Measurements from ENCODE around the gene ZNRF3. TPM values are rescaled to one million over a fixed set of nuclear protein-coding genes. Genes with fewer than 3 reads are reported as not detected.

The ZNRF3 gene
- total RNA-seq, 4 donors from 2014 or later, result 6.1 to 23.2 (median 12.0) TPM

GRCh38 chr22:28989035-28989464 is 105.7 kb downstream of the ZNRF3 start:
- H3K27me3 ChIP-seq, result no peaks in the 10 kb centered on the region
- TF ChIP-seq CTCF (IDR thresholded peaks at IDR 0.05) (no peak), POLR2A (IDR thresholded peaks at IDR 0.05) (no peak)
- H3K27ac ChIP-seq, result peak overlapping the region; percentile 66 to 70
- no peaks in the 10 kb centered on the region for H3K9me3 ChIP-seq
- peak; percentile 54 to 69 for DNase-seq
- no peaks in the 10 kb centered on the region for H3K4me1 ChIP-seq
- no peak overlapping the region for H3K4me3 ChIP-seq
- intact Hi-C loops (cut with DNase I; ENCODE audit: low total_unique reads), result no loop called here
- H3K36me3 ChIP-seq, result no peaks in the 10 kb centered on the region

GRCh38 chr22:28989484-28989883 is 106.1 kb downstream of the ZNRF3 start:
- Histone ChIP-seq H3K27ac (peak overlapping the region; percentile 66 to 70), H3K27me3 (no peaks in the 10 kb centered on the region), H3K36me3 (no peaks in the 10 kb centered on the region), H3K4me3 (no peak overlapping the region), H3K4me1 (no peaks in the 10 kb centered on the region), H3K9me3 (no peaks in the 10 kb centered on the region)
- DNase-seq, result peak; percentile 64 to 78
- intact Hi-C loops (cut with DNase I; ENCODE audit: low total_unique reads), result no loop called here
- TF ChIP-seq POLR2A (IDR thresholded peaks at IDR 0.05) (no peak), CTCF (IDR thresholded peaks at IDR 0.05) (no peak)

GRCh38 chr22:28989912-28990311 is 106.5 kb downstream of the ZNRF3 start:
- Histone ChIP-seq H3K4me3 (no peak overlapping the region), H3K27ac (peak overlapping the region; percentile 66 to 70), H3K4me1 (no peaks in the 10 kb centered on the region), H3K27me3 (no peaks in the 10 kb centered on the region), H3K9me3 (no peaks in the 10 kb centered on the region), H3K36me3 (no peaks in the 10 kb centered on the region)
- TF ChIP-seq CTCF (IDR thresholded peaks at IDR 0.05) (no peak), POLR2A (IDR thresholded peaks at IDR 0.05) (no peak)
- peak; percentile 66 to 72 for DNase-seq
- intact Hi-C loops (cut with DNase I; ENCODE audit: low total_unique reads), result no loop called here

GRCh38 chr22:28992565-28993356 is 109.4 kb downstream of the ZNRF3 start:
- intact Hi-C loops (cut with DNase I; ENCODE audit: low total_unique reads), result no loop called here
- Histone ChIP-seq H3K36me3 (no peaks in the 10 kb centered on the region), H3K4me1 (no peaks in the 10 kb centered on the region), H3K9me3 (no peaks in the 10 kb centered on the region), H3K4me3 (no peak overlapping the region), H3K27me3 (no peaks in the 10 kb centered on the region), H3K27ac (peak overlapping the region in 1 of 2 donors; percentile 29)
- no peak for TF ChIP-seq POLR2A (IDR thresholded peaks at IDR 0.05)
- no peak for TF ChIP-seq CTCF (IDR thresholded peaks at IDR 0.05)
- no peak for DNase-seq

- no peak for DNase-seq
- Histone ChIP-seq H3K27me3 (no peaks in the 10 kb centered on the region), H3K27ac (no peak overlapping the region), H3K4me1 (no peaks in the 10 kb centered on the region), H3K36me3 (no peaks in the 10 kb centered on the region), H3K4me3 (no peak overlapping the region), H3K9me3 (no peaks in the 10 kb centered on the region)
- intact Hi-C loops (cut with DNase I; ENCODE audit: low total_unique reads), result no loop called here
- TF ChIP-seq POLR2A (IDR thresholded peaks at IDR 0.05) (no peak), CTCF (IDR thresholded peaks at IDR 0.05) (no peak)
These were observed 111.2 kb downstream of the ZNRF3 start for GRCh38 chr22:28994522-28994921.

Data from uterus (tissue), 4 donors.